HG03066 (cell line): ENCODE measurements around the gene PRR18.

Experiments used
- ATAC-seq: cut with Tn5 transposase; IDR thresholded peaks from one replicate; pipeline ENCODE4 v1.9.1; 2021; ENCODE audit warnings: low read depth; ENCODE audit not compliant: unreplicated experiment

Gene PRR18

DNA sequence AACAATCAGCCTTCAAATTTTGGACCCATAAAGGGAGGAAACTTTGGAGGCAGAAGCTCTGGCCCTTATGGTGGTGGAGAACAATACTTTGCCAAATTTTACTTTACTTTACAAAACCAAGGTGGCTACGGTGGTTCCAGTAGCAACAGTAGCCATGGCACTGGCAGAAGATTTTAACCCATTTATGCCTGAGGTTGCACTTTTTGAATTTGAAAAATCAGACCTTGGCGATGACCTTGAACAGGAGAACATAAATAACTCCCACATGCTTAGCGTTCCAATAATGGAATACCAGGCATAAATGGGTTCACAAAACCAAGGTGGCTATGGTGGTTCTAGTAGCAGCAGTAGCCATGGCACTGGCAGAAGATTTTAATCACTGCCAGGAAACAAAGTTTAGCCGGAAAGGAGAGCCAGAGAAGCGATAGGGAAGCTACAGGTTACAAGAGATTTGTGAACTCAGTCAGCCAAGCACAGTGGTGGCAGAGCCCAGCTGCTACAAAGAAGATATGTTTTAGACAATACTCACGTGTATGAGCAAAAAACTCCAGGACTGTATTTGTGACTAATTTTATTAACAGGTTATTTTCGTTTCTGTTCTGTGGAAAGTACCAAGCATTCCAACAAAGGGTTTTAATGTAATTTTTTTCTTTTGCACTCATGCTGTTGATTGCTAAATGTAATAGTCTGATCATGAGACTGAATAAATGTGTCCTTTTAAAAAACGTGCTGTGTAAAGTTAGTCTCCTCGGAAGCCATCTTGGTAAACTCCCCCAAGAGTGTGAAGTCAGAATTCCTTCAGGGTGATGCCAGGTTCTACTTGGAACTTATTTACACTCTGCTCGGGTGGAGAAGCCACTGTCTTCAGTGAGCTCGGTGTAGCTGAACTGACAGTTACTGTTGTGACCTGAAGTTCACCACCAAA is 27.4 kb upstream of the PRR18 start:
- ATAC-seq, result no peak

DNA sequence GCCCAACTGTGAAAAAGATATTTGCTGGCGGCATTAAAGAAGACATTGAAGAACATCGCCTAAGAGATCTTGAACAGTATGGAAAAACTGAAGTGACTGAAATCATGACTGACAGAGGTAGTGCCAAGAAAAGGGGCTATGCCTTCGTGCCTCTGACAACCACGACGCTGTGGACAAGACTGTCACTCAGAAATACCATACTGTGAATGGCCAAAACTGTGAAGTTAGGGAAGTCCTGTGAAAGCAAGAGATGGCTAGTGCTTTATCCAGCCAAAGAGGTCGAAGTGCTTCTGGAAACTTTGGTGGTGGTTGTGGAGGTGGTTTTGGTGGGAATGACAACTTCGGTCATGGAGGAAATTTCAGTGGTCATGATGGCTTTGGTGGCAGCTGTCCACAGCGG is 26.7 kb upstream of the PRR18 start:
- ATAC-seq, result no peak

DNA sequence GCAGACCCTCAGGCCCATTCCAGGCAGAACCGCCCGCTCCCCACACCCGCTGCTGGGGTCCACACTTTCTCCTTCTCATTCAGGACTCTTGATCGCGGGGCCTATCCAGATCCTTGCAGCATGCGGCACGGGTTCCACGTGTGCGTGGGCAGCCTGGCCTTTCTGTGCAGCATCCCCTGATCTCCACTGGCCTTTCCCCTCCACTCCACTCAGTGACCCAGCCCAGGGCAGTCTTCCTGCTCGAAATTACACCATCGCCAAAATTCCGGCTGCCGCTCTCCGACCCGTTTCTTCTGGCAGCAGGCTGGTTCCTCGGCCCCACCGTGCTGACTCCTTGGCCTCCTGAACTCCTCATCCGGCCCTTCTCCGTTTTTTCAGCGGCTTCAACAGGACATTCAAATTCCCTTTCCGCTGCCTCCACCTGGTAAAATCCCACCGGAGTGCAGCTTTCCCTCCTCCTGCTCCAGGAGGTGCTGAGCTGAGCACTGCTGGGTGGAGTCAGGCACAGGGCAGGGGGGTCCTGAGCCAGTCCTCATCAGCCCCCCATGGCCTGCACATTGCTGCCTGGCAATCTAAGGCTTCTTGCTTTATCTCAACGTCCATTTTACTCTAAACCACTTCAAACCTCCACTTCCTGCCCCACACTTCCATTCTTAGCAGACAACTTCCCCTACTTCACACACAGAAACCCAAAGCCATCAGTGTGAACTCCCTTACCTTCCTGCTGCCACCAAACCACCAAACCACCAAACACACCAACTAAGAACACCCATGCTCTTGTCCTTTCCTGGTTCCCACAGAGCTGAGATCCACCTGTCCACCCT is 25.2 kb upstream of the PRR18 start:
- peak; percentile 79 for ATAC-seq

DNA sequence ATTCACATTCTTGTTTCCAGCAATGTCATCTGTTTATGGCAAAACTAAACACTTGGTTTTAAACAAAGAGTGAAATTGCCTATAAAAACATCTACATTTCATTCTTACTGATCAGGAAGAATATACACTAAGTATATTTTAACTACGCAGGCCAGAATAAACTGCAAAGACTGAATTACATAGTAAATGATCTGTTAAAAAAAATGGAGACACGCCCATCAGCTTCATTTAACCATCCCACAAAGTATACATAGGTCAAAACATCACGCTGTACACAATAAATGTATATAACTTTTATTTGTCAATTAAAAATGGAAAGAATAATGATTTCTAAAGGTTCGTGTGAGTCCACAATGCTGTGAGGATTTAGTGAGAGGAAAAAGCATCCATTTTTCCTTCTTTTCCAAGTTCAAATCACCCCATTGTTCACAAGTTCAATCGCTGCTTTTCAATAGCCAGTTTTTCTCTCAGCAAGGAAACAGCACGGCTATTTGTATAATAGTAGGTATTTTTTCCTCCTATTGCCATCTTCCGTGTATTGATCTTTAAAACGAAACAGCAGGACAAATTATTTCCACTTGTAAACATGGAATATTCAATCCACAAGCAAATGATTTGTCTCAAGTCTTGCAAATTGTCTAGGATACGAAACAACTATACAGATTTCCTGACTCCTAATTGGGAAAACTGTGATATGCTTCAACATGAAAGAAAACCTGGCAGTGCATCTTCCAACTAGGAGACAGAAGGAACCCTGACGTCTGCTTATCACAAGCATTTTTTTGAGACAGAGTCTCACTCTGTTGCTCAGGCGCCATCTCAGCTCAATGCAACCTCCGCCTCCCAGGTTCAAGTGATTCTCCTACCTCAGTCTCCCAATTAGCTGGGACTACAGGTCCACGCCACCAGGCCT is 23.6 kb upstream of the PRR18 start:
- ATAC-seq, result no peak

DNA sequence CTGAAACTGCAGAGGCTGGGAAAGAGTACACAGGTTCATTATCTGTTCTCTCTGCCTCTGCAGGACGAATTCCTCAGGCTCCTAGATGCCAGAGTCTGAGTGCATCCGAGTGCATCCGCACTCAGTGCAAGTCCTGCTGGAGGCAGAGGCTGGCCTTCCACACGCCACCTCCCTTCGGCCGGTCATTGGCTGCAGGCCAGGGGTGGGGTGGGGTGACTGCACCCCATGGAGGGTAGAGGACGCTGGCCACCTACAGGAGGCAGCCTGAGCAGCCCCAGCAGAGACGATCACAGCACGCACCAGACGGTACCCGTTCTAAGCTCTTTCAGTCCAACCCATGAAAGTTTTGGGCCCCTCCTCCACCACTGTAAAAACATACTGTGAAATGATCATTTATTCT is 22.4 kb upstream of the PRR18 start:
- no peak for ATAC-seq

DNA sequence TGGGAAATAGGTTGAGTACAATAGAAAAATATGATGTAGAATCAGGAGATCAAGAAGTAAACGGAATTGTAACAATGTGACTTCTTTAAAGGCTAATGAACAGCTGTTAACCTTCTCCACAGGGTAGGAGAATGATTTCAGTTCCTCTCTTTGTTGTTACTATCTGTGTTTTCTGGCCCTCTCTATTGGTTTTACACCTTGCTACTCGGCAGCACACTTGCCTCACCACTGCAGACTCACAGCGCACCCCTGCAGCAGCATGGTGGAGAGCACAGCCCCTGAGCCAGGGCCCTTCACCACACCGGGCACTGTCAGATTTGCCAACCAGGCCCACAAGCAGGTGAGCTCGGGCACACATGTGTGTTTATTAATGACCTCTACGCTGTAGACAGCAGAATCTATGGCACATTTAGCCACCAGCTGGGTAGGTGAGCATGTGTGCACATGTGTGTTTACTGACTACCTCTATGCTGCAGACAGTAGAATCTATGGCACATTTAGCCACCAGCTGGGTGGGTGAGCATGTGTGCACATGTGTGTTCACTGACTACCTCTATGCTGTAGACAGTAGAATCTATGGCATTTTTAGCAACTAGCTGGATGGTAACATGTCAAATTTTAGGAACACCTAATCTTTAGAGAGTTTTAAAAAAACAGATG is 17.3 kb upstream of the PRR18 start:
- ATAC-seq, result peak; percentile 91

DNA sequence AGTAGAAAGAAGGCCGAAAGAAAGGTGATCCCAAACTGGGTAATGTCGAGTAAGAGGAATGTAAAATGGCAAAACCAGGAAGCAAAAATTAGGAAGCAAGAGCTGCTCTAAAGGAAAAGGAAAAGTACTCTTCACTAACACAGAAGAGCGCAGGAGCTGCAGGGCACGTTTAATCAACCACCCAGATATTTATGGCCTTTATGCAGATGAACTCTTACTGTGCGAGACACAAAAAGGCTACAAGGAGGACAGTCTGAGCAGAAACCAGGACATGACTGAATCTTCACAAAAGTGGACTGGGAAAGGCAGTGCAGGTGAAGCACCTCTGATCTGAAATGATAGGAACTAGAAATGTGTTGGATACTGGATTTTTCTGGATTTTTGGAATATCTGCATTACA is 15.2 kb upstream of the PRR18 start:
- no peak for ATAC-seq

DNA sequence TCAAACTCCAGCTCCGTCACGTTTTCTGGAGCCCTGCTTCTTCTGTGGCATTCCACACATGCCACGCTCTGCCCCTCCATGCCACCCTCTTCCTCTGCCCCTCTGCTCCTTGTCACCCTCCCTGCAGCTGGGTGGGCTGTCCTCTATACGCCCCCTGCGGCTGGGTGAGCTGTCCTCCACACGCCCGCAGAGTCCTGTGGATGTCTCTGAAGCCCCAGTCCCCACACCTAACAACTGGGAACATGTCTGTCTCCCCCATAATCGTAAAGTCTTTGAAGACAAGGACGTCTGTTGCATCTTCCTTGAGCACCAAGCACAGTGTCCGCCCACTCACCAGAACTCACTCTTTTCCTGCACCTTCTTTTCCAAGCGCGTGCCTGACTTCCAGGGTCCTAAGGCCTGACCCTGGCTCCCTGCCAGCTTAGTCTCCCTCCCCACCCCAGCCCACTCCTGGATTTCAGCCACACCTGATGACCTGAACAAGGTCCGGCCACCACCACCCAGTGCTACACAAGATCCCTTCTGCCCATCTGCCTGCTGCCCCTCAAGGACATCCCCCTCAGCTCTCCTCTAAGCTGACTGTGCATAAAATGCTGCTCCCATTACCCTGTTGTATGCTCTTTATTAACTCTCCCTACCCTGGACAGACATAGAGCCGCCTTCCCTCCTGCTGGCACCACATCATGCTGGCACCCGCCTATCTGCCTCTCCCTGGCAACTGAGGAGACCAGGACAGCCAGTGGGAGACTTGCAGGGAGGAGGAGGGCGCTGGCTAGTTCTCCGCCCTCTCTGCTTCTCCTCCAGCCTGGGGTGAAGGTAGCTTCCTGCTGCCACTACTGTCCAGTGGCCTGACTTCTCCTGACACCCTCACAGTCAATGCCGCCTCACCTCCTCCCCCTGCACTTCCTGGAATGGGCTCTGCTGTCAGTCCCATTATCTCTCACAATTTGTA is 10.7 kb upstream of the PRR18 start:
- ATAC-seq, result no peak

DNA sequence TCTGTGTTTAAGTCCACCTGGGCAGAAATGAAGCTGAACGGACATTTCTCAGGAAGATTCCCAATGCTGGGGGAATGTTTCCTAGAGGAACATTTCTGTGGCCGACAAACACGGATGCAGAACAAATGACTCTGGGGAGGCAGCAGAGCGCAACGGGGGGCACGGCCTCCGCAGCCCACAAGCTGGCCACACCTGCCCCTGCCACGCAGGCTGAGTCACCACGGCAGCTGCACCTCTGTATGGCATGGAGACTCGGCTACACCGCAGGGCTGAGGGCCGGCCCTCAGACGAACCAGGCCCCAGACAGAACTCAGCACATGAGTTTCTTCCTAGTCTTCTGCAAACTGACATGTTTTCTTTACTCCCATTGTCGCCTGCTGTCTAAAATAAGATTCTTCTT is 10.0 kb upstream of the PRR18 start:
- ATAC-seq, result no peak

DNA sequence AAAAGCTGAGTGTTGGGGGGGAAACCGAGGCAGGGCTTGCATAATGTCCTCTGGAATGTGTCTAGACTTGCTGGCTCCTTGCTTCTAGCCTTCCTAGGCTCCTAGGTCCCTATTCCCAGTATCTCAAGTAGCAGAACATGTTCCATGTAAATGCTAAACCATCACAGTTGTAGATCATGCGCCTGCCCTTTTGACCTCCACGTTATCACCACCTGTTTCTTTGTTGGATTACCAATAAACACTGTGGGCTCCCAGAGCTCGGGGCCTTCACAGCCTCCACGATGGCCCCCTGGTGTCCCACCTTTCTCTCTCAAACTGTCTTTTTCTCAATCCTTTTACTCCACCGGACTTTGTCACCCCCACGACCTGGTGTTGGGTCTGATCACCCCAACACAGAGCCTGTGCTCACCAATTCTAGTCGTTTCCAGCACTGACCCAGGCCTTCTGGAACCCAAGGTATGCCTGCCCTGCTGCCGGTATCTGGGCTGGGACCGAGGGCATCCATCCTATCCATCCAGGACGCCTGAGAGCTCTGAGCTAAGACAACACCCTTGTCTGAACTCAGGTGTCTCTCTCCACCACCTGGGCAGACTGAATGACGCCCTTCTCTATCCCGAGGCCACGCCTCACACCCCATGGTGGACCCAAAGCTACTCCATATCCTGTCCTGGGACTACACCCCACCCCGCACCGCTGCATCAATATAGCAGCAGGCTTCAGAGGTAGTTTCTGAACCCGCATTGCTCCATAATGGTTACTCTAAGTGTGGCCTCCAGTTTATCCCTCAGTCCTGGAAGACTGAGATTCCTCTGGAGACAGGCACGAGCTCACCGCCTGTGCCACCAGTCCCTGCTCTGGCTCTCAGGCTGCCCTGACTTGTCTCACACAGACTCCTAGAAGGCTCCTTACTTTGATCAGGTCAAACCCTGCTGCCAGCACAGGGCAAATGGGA is 9.3 kb upstream of the PRR18 start:
- ATAC-seq, result no peak

DNA sequence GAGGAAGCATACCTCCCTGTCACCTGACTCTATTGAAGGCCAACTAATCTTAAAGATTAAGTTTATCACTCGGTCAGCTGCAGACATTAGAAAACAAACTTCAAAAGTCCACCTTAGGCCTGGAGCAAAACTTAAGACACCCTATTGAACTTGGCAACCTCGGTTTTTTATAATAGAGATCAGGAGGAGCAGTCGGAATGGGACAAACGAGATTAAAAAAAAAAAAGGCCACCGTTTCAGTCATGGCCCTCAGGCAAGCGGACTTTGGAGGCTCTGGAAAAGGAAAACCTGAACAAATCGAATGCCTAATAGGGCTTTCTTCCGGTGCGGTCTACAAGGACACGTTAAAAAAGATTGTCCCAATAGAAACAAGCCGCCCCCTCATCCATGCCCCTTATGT is 7.2 kb upstream of the PRR18 start:
- no peak for ATAC-seq

DNA sequence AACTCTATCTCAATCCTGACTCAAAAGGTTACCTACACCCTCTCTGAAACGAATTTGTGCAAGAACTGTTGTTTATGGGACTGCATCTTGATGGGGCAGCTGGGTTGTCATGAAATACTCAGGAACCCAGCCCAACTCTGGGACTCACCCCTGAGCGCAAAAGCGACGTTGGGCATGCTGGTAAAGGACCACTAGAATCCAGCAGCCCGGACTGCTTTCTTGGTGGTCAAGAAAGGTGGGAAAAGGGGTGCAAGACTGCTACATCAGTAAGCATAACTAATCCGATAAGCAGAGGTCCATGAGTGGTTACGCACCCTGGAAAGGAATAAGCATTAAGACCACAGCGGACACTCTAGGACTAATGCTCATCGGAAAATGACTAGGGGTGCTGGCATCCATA is 6.3 kb upstream of the PRR18 start:
- no peak for ATAC-seq

DNA sequence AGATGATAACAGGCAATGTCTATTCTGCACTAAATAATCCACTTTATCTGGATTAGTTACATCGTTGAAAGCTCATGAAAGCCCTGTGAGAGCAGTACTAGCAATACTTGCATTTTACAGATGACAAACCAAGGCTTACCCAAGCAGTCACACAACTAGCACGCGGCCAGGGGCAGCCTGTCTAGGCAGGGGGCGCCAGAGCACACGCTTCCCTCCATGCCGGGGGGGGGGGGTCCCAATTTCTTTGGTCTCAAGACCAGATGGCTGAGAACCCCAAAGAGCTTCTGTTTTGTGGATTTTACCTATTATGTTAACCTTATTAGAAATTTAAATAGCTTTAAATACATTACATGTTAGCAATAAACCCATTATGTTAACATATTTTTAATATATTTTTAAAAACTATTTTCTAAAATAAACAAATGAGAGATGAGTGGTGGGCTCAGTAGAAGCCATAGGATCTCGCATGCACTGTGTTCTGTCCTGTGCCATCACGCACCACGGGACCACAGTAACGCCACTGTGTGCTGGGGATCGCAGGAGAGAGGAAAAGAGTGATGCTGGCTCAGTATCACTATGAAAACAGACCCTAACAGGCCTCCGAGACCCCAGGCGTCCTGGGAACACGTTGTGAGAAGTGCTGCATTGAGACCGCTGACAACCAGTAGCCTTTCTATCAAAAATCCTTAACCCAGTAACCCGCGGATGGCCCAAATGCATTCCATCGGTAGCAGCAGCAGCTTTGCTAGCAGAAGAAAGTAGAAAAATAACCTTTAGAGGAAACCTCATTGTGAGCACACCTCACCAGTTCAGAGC is 5.3 kb upstream of the PRR18 start:
- ATAC-seq, result peak; percentile 67

DNA sequence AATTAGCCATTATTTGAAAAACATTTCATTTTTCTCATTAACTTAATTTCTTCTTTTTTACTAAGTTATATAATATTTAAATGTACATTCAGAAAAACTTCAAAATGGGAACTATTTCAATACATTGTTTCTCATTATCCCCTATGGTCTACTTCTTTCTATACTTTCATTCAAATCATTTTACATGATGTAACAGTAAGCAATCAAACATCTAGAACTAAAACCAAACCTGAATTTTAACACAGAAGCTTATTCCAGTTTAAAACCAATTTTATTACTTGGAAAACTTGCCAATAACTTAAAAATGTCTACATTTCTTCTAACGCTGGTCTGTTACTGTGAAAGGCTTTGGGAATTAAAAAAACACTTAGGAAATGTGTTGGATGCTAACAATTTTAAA is 4.6 kb upstream of the PRR18 start:
- ATAC-seq, result no peak

DNA sequence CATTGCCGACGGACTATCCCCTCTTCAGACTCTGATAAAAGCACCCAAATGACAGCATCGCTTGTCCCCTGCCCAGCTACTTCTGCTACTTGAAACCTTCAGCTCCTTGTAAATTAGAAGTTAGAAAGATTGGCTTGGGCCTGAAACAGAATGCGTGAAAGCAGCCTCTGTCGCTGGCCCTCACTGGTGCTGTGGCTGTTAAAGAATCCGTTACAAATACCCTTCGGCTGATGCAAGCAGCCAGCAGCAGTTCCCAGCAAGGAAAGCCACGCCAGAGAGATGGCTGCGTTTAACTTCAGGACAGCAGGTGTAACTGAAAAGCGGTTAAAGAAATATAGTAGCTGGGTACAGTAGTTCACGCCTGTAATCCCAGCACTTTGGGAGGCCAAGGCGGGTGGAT is 2.4 kb upstream of the PRR18 start:
- no peak for ATAC-seq

DNA sequence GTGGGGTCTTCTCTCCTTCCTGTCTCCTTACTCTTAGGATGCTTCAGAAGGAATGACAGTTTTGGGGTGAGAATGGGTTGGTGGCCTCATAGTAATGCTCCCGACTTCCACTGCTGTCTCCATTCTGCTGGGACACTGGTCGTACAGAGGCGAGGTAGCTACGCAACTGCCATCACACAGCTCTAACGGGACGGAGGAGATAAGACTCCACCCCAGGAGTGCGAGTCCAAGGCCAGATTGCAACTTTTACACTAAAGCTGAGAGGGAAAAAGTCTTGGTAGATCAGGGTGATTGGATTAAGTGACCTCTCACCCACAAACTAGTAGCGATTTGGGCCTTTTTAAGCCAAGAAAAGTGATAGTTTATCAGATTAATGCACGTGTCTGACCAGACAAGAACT is 1.8 kb upstream of the PRR18 start:
- no peak for ATAC-seq
